Measurements from ENCODE around the gene TATDN2.

GRCh38 chr3:10268116-10268515 lies 19.9 kb downstream of the TATDN2 start:
- TF ChIP-seq TOX (CRISPR knock-in tag; IDR thresholded peaks at IDR 0.05; ENCODE audit: borderline replicate concordance) (no peak), PATZ1 (CRISPR knock-in tag; IDR thresholded peaks at IDR 0.05; ENCODE audit: borderline replicate concordance) (no peak), ZC3H10 (CRISPR knock-in tag; IDR thresholded peaks at IDR 0.05) (no peak), BACH2 (CRISPR knock-in tag; IDR thresholded peaks at IDR 0.05; ENCODE audit: borderline replicate concordance) (no peak), ARNTL (CRISPR knock-in tag; IDR thresholded peaks at IDR 0.05; ENCODE audit: borderline replicate concordance, low read depth) (no peak), OSR1 (CRISPR knock-in tag; IDR thresholded peaks at IDR 0.05) (no peak), POU6F1 (CRISPR knock-in tag; IDR thresholded peaks at IDR 0.05; ENCODE audit: borderline replicate concordance, low read depth) (no peak), ZNF565 (CRISPR knock-in tag; conservative IDR thresholded peaks at IDR 0.05; ENCODE audit: low read depth) (no peak), GLIS3 (CRISPR knock-in tag; IDR thresholded peaks at IDR 0.05) (no peak), CSRNP3 (CRISPR knock-in tag; IDR thresholded peaks at IDR 0.05) (no peak), ISL1 (CRISPR knock-in tag; IDR thresholded peaks at IDR 0.05) (no peak), ZFP30 (CRISPR knock-in tag; IDR thresholded peaks at IDR 0.05) (no peak)

All from SK-N-SH treated with all-trans-retinoic acid at 6 μM for 48 hours (cell line).